Thyroid gland (tissue), 4 donors: ENCODE measurements around the gene TST. TPM values are rescaled to one million over a fixed set of nuclear protein-coding genes. Genes with fewer than 3 reads are reported as not detected.
"Not testable (repeated sequence)": the region's sequence is repeated elsewhere in the genome, so short reads cannot be mapped to it uniquely, and the experiment has no call there.

ENCODE experiments used
- DNase-seq, 2 donors: peaks; one replicate each; pipeline ENCODE4 v3.0.0-alpha.2; 2019
- H3K27ac ChIP-seq, 3 donors: fragments of 200-600 bp; sonication (generic); 1 replicate in 2 of 3; 2 replicates in 1 of 3; pipeline ENCODE4 v1.5.1; 2016 to 2019; ENCODE audit warnings: mild to moderate bottlenecking in 1 of 3, moderate library complexity in 1 of 3
- H3K27me3 ChIP-seq: fragments of 200-600 bp; sonication (generic); one replicate; pipeline ENCODE4 v1.5.1; 2019
- H3K36me3 ChIP-seq, 2 donors: fragments of 200-600 bp; sonication (generic); one replicate each; pipeline ENCODE4 v1.5.1; 2016 to 2019
- H3K4me1 ChIP-seq, 2 donors: fragments of 200-600 bp; sonication (generic); one replicate each; pipeline ENCODE4 v1.5.1; 2017 to 2019
- H3K4me3 ChIP-seq, 3 donors: fragments of 200-600 bp; sonication (generic); replicated peaks in 1 of 3; 1 replicate in 2 of 3; 2 replicates in 1 of 3; pipeline ENCODE4 v1.5.1; 2016; ENCODE audit warnings: mild to moderate bottlenecking in 1 of 3
- H3K9me3 ChIP-seq: fragments of 200-600 bp; sonication (generic); one replicate; pipeline ENCODE4 v1.5.1; 2017
- CTCF ChIP-seq, 6 experiments: fragments of 200-600 bp in 3 of 6; fragments of 450-650 bp in 3 of 6; sonication (generic) in 3 of 6; IDR thresholded peaks; one replicate each; pipeline ENCODE4 v1.5.1; 2016 to 2019; ENCODE audit warnings: antibody characterized with exemption in 6 of 6, mild to moderate bottlenecking in 2 of 6, inconsistent platforms in 1 of 6, moderate library complexity in 1 of 6
- POLR2A ChIP-seq, 2 donors: fragments of 450-650 bp; IDR thresholded peaks; one replicate each; pipeline ENCODE4 v1.6.1; 2017; ENCODE audit warnings: antibody characterized with exemption in 2 of 2, mild to moderate bottlenecking in 2 of 2, moderate library complexity in 1 of 2
- WGBS, 2 donors: methylation state at CpG; one replicate each; pipeline ENCODE4 v1.1.5; 2017; 5-methylcytosine and 5-hydroxymethylcytosine counted together
- intact Hi-C: fragments of 100-400 bp; cut with DNase I; formaldehyde crosslinking; loops from one replicate; pipeline ENCODE4 v1.15.1; 2023
- total RNA-seq, 4 donors: library from RNA; depleted of rRNA; stranded (reverse); fragments of >200 nt; gene quantifications; one replicate each; pipeline ENCODE4 v1.2.3, GENCODE V29; 2016

The TST gene
- total RNA-seq, 4 donors from 2014 or later, result 35.7 to 51.2 (median 37.8) TPM

DNA sequence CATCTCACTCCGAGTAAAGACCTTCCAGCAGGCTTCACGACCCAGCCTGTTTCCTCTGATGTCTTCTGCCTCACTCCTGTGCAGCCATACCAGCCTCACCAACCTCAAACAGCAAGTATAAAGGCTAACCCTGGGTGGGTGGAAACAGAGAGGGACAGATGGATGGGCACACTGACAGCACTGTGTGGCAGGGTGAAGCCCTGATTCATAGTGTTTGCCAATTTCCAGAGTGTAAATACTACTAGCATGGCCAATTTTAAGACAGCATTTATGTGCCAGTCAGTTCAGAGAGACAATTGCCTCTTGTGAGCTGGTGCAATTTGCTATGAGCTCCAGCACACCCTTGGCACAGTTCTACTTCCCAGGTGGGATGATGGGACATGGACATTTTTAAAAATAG is 21.5 kb downstream of the TST start:
- no peaks in the 10 kb centered on the region for H3K4me1 ChIP-seq
- 77 to 87% methylated on average over 2 of the region's 2 CpGs for WGBS, 2 donors
- DNase-seq, result no peak
- H3K36me3 ChIP-seq, result no peaks in the 10 kb centered on the region
- no peaks in the 10 kb centered on the region for H3K27me3 ChIP-seq
- H3K4me3 ChIP-seq, result no peak overlapping the region
- no peak overlapping the region for H3K27ac ChIP-seq
- TF ChIP-seq POLR2A (IDR thresholded peaks at IDR 0.05), result no peak
- TF ChIP-seq CTCF (IDR thresholded peaks at IDR 0.05), result no peak
- intact Hi-C loops, result no loop called here
- no peaks in the 10 kb centered on the region for H3K9me3 ChIP-seq

DNA sequence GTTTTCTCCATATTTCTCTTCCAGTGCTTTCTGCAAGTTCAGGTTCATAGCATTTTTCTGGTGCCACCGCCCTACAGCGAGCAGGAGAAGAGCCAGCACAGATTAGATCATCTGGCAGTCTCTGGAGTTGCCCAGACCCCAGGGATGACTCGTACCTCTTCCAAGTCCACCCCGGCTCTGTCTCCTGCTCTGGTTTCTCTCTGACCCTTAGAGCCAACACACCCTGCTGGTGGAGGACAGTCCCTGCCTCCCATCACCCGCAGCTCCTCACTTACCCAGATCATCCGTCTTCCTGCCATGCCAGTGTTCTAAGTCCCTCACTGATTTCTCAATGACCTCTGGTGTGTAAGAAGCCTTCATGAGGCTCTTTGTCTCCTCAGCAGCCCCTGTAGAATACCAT is 28.0 kb downstream of the TST start:
- Histone ChIP-seq H3K4me3 (no peak overlapping the region), H3K27me3 (peaks cover 5% of the 10 kb centered on the region), H3K4me1 (no peaks in the 10 kb centered on the region), H3K9me3 (no peaks in the 10 kb centered on the region), H3K27ac (no peak overlapping the region), H3K36me3 (no peaks in the 10 kb centered on the region)
- intact Hi-C loops, result no loop called here
- 64% methylated on average over 6 of the region's 6 CpGs for WGBS, 2 donors
- DNase-seq, result no peak
- TF ChIP-seq CTCF (IDR thresholded peaks at IDR 0.05) (no peak), POLR2A (IDR thresholded peaks at IDR 0.05) (no peak)

GRCh38 chr22:36990457-36990856 is 28.8 kb downstream of the TST start:
- Histone ChIP-seq H3K36me3 (no peaks in the 10 kb centered on the region), H3K27ac (no peak overlapping the region), H3K27me3 (peaks cover 5% of the 10 kb centered on the region), H3K9me3 (no peaks in the 10 kb centered on the region), H3K4me1 (no peaks in the 10 kb centered on the region), H3K4me3 (no peak overlapping the region)
- TF ChIP-seq CTCF (IDR thresholded peaks at IDR 0.05), result no peak
- TF ChIP-seq POLR2A (IDR thresholded peaks at IDR 0.05), result no peak
- intact Hi-C loops, result no loop called here
- 68 to 77% methylated on average over 6 of the region's 6 CpGs for WGBS, 2 donors
- no peak for DNase-seq

- H3K27ac ChIP-seq, H3K9me3 ChIP-seq, DNase-seq, H3K4me3 ChIP-seq, H3K4me1 ChIP-seq, intact Hi-C loops, H3K27me3 ChIP-seq, H3K36me3 ChIP-seq: not testable (repeated sequence)
- 93 to 100% methylated on average over 4 of the region's 4 CpGs for WGBS, 2 donors
Measured at GRCh38 chr22:36989012-36989411, 30.2 kb downstream of the TST start.

- no peaks in the 10 kb centered on the region for H3K36me3 ChIP-seq
- DNase-seq, result no peak
- 75 to 81% methylated on average over 12 of the region's 12 CpGs for WGBS, 2 donors
- H3K27ac ChIP-seq, result no peak overlapping the region
- peaks cover 5% of the 10 kb centered on the region for H3K27me3 ChIP-seq
- no peaks in the 10 kb centered on the region for H3K9me3 ChIP-seq
- intact Hi-C loops, result no loop called here
- no peak overlapping the region for H3K4me3 ChIP-seq
- no peaks in the 10 kb centered on the region for H3K4me1 ChIP-seq
- TF ChIP-seq POLR2A (IDR thresholded peaks at IDR 0.05) (no peak), CTCF (IDR thresholded peaks at IDR 0.05) (no peak)
Measured at GRCh38 chr22:36988075-36988832, 31.0 kb downstream of the TST start.
